OCI-LY3 (cell line): ENCODE data around the gene SYF2.

Experiments used
- H2AFZ ChIP-seq: fragments of 200-600, 300-600 bp; shearing (Covaris generic); 2 replicates; pipeline ENCODE4 v1.6.0; 2014; ENCODE audit warnings: antibody characterized with exemption, low read depth, low read length
- H3K27ac ChIP-seq: fragments of 200-600, 300-600 bp; sonication (generic); 2 replicates; pipeline ENCODE4 v1.5.1; 2014; ENCODE audit warnings: mild to moderate bottlenecking, low read length, moderate library complexity, mixed read lengths
- H3K27me3 ChIP-seq: fragments of 200-600, 300-600 bp; sonication (generic); 2 replicates; pipeline ENCODE4 v1.6.1; 2014; ENCODE audit warnings: low read depth, low read length, mixed read lengths
- H3K36me3 ChIP-seq: fragments of 200-600, 300-600 bp; sonication (generic); replicated peaks from 2 replicates; pipeline ENCODE3; 2014; ENCODE audit warnings: low read depth, low read length, mixed read lengths
- H3K4me1 ChIP-seq: fragments of 300-600, 200-600 bp; sonication (generic); 2 replicates; pipeline ENCODE4 v1.6.1; 2014; ENCODE audit warnings: low read length, mixed read lengths
- H3K4me2 ChIP-seq: fragments of 200-600, 300-600 bp; sonication (generic); 2 replicates; pipeline ENCODE4 v1.6.1; 2014; ENCODE audit warnings: low read length, mixed read lengths
- H3K4me3 ChIP-seq: fragments of 300-600, 200-600 bp; sonication (generic); 2 replicates; pipeline ENCODE4 v1.5.1; 2014; ENCODE audit warnings: antibody characterized with exemption, mild to moderate bottlenecking, low read length, moderate library complexity
- H3K79me2 ChIP-seq: fragments of 300-600, 200-600 bp; shearing (Covaris generic); 2 replicates; pipeline ENCODE4 v1.6.1; 2014; ENCODE audit warnings: mild to moderate bottlenecking, low read length, mixed read lengths
- H3K9ac ChIP-seq: fragments of 300-600, 200-600 bp; shearing (Covaris generic); 2 replicates; pipeline ENCODE4 v1.6.0; 2014; ENCODE audit warnings: mild to moderate bottlenecking, low read length, moderate library complexity
- H3K9me3 ChIP-seq: fragments of 200-600, 300-600 bp; shearing (Covaris generic); 2 replicates; pipeline ENCODE4 v1.6.1; 2014; ENCODE audit warnings: low read length, mixed read lengths; ENCODE audit not compliant: insufficient read depth
- H4K20me1 ChIP-seq: fragments of 200-600, 300-600 bp; sonication (generic); 2 replicates; pipeline ENCODE4 v1.6.1; 2016; ENCODE audit warnings: low read length, mixed read lengths; ENCODE audit not compliant: insufficient read depth
- CTCF ChIP-seq: fragments of 200-600, 300-600 bp; sonication (generic); IDR thresholded peaks from 2 replicates; pipeline ENCODE4 v1.5.1; 2014; ENCODE audit warnings: antibody characterized with exemption, low read length, low read depth
- EZH2phosphoT487 ChIP-seq: fragments of 200-600 bp; shearing (Covaris generic); IDR thresholded peaks from 2 replicates; pipeline ENCODE4 v1.6.1; 2018; ENCODE audit warnings: antibody characterized with exemption, mixed run types, low read depth

The SYF2 gene

GRCh38 chr1:25220666-25221065 is 11.6 kb downstream of the SYF2 start:
- no peak overlapping the region for H2AFZ ChIP-seq
- H3K27ac ChIP-seq = no peak overlapping the region
- H3K4me3 ChIP-seq = no peak overlapping the region
- H3K27me3 ChIP-seq = no peaks in the 10 kb centered on the region
- no peaks in the 10 kb centered on the region for H4K20me1 ChIP-seq
- H3K4me2 ChIP-seq = no peak overlapping the region
- H3K9ac ChIP-seq = no peak overlapping the region
- TF ChIP-seq EZH2phosphoT487 = no peak
- TF ChIP-seq CTCF = no peak
- H3K9me3 ChIP-seq = no peaks in the 10 kb centered on the region
- no peaks in the 10 kb centered on the region for H3K79me2 ChIP-seq
- H3K36me3 ChIP-seq = no peaks in the 10 kb centered on the region
- no peaks in the 10 kb centered on the region for H3K4me1 ChIP-seq

- no peak overlapping the region for H3K4me3 ChIP-seq
- no peak overlapping the region for H3K27ac ChIP-seq
- H3K9ac ChIP-seq = no peak overlapping the region
- H4K20me1 ChIP-seq = no peaks in the 10 kb centered on the region
- TF ChIP-seq EZH2phosphoT487 (no peak), CTCF (no peak)
- no peaks in the 10 kb centered on the region for H3K9me3 ChIP-seq
- no peaks in the 10 kb centered on the region for H3K4me1 ChIP-seq
- H3K79me2 ChIP-seq = no peaks in the 10 kb centered on the region
- no peaks in the 10 kb centered on the region for H3K36me3 ChIP-seq
- H3K27me3 ChIP-seq = no peaks in the 10 kb centered on the region
- H2AFZ ChIP-seq = no peak overlapping the region
- no peak overlapping the region for H3K4me2 ChIP-seq
These were observed 12.5 kb downstream of the SYF2 start for GRCh38 chr1:25219661-25220251.

- no peaks in the 10 kb centered on the region for H4K20me1 ChIP-seq
- TF ChIP-seq EZH2phosphoT487 (no peak), CTCF (0 out of 2 replicates have a peak, but pooled peaks have one; percentile 20)
- no peak overlapping the region for H3K4me2 ChIP-seq
- no peak overlapping the region for H2AFZ ChIP-seq
- no peak overlapping the region for H3K4me3 ChIP-seq
- H3K9ac ChIP-seq = no peak overlapping the region
- no peaks in the 10 kb centered on the region for H3K9me3 ChIP-seq
- H3K27ac ChIP-seq = no peak overlapping the region
- no peaks in the 10 kb centered on the region for H3K4me1 ChIP-seq
- no peaks in the 10 kb centered on the region for H3K36me3 ChIP-seq
- no peaks in the 10 kb centered on the region for H3K79me2 ChIP-seq
- no peaks in the 10 kb centered on the region for H3K27me3 ChIP-seq
These were observed 14.6 kb downstream of the SYF2 start for GRCh38 chr1:25217598-25218232.

- no peaks in the 10 kb centered on the region for H3K79me2 ChIP-seq
- no peak overlapping the region for H3K4me3 ChIP-seq
- no peaks in the 10 kb centered on the region for H3K9me3 ChIP-seq
- H3K36me3 ChIP-seq = no peaks in the 10 kb centered on the region
- H3K27ac ChIP-seq = no peak overlapping the region
- H2AFZ ChIP-seq = no peak overlapping the region
- no peak overlapping the region for H3K4me2 ChIP-seq
- no peaks in the 10 kb centered on the region for H4K20me1 ChIP-seq
- H3K27me3 ChIP-seq = no peaks in the 10 kb centered on the region
- no peaks in the 10 kb centered on the region for H3K4me1 ChIP-seq
- H3K9ac ChIP-seq = no peak overlapping the region
- TF ChIP-seq CTCF (no peak), EZH2phosphoT487 (no peak)
These were observed 15.3 kb downstream of the SYF2 start for GRCh38 chr1:25217015-25217414.
